Vagina (tissue), 2 donors: Measurements from ENCODE around the gene CAMTA2. TPM values are rescaled to one million over a fixed set of nuclear protein-coding genes. Genes with fewer than 3 reads are reported as not detected.

Source experiments
- DNase-seq, 2 donors: peaks; one replicate each; pipeline ENCODE4 v3.0.0-alpha.2; 2017; ENCODE audit errors: extremely low spot score in 2 of 2
- H3K27ac ChIP-seq: fragments of 200-600 bp; sonication (generic); one replicate; pipeline ENCODE4 v1.5.1; 2019
- H3K27me3 ChIP-seq: fragments of 200-600 bp; sonication (generic); one replicate; pipeline ENCODE4 v1.5.1; 2019
- H3K36me3 ChIP-seq, 2 donors: fragments of 200-600 bp; sonication (generic); one replicate each; pipeline ENCODE4 v1.5.1; 2017 to 2019
- H3K4me1 ChIP-seq: fragments of 200-600 bp; sonication (generic); one replicate; pipeline ENCODE4 v1.5.1; 2019
- H3K4me3 ChIP-seq, 2 donors: fragments of 200-600 bp; sonication (generic); 1 replicate in 1 of 2; 2 replicates in 1 of 2; pipeline ENCODE4 v1.5.1; 2016 to 2019
- H3K9me3 ChIP-seq: fragments of 200-600 bp; sonication (generic); one replicate; pipeline ENCODE4 v1.5.1; 2019
- POLR2A ChIP-seq, 2 donors: fragments of 450-650 bp; IDR thresholded peaks; one replicate each; pipeline ENCODE4 v1.6.1; 2017; ENCODE audit warnings: antibody characterized with exemption in 2 of 2, mild to moderate bottlenecking in 2 of 2, moderate library complexity in 2 of 2
- POLR2AphosphoS5 ChIP-seq, 2 donors: sonication (generic); formaldehyde crosslinking; IDR thresholded peaks; one replicate each; pipeline ENCODE4 v1.9.0; 2017; ENCODE audit warnings: antibody characterized with exemption in 2 of 2, mild to moderate bottlenecking in 2 of 2, low read depth in 1 of 2; ENCODE audit not compliant: insufficient read depth in 1 of 2
- intact Hi-C: fragments of 100-400 bp; cut with DNase I; formaldehyde crosslinking; loops from one replicate; pipeline ENCODE4 v1.15.1; 2023
- total RNA-seq: library from RNA; depleted of rRNA; stranded (reverse); fragments of >200 nt; gene quantifications from one replicate; pipeline ENCODE4 v1.2.3, GENCODE V29; 2016
- TF ChIP-seq, protein P1 (sequence below), 3 experiments: fragments of 450-650 bp in 2 of 3; fragments of 200-600 bp in 1 of 3; sonication (generic) in 1 of 3; IDR thresholded peaks; one replicate each; pipeline ENCODE4 v1.5.1; 2017 to 2019; ENCODE audit warnings: antibody characterized with exemption in 3 of 3, mild to moderate bottlenecking in 2 of 3, moderate library complexity in 2 of 3

Gene CAMTA2
- total RNA-seq, 1 donor from 2014 or later = 36.3 TPM

DNA sequence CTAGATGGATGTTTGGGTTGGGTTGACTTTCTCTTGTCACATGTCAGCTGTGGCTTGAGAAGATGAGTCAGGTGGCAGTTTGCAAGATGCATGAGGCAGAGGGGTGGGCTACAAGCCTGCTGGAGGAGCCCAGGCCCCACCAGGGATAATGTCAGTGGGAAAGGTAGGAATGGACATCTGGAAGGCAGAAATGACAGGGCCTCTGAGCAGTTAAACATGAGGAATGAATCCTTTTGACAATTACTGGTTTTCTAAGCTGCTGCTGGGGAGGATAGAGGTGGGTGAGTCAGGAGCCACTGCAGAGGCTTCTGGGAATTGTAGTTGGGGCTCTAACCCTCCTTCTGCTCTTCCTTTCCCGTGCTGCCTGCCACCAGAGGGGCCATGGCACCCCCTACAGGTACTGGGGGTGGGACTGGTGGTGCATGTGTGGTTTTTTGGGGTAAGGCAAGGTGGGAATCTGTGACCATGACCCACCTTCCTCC lies 32.0 kb upstream of the CAMTA2 start:
- Histone ChIP-seq H3K36me3 (peaks cover 3 to 77% of the 10 kb centered on the region in 2 donors), H3K4me1 (no peaks in the 10 kb centered on the region), H3K27me3 (no peaks in the 10 kb centered on the region), H3K9me3 (no peaks in the 10 kb centered on the region), H3K4me3 (no peak overlapping the region), H3K27ac (no peak overlapping the region)
- no peak for DNase-seq
- intact Hi-C loops = no loop called here
- TF ChIP-seq POLR2AphosphoS5 (IDR thresholded peaks at IDR 0.05; ENCODE audit: insufficient read depth in 1 of 2, low read depth in 1 of 2) = no peak
- TF ChIP-seq, protein P1, sequence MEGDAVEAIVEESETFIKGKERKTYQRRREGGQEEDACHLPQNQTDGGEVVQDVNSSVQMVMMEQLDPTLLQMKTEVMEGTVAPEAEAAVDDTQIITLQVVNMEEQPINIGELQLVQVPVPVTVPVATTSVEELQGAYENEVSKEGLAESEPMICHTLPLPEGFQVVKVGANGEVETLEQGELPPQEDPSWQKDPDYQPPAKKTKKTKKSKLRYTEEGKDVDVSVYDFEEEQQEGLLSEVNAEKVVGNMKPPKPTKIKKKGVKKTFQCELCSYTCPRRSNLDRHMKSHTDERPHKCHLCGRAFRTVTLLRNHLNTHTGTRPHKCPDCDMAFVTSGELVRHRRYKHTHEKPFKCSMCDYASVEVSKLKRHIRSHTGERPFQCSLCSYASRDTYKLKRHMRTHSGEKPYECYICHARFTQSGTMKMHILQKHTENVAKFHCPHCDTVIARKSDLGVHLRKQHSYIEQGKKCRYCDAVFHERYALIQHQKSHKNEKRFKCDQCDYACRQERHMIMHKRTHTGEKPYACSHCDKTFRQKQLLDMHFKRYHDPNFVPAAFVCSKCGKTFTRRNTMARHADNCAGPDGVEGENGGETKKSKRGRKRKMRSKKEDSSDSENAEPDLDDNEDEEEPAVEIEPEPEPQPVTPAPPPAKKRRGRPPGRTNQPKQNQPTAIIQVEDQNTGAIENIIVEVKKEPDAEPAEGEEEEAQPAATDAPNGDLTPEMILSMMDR (IDR thresholded peaks at IDR 0.05) = no peak
- no peak for TF ChIP-seq POLR2A (IDR thresholded peaks at IDR 0.05)

DNA sequence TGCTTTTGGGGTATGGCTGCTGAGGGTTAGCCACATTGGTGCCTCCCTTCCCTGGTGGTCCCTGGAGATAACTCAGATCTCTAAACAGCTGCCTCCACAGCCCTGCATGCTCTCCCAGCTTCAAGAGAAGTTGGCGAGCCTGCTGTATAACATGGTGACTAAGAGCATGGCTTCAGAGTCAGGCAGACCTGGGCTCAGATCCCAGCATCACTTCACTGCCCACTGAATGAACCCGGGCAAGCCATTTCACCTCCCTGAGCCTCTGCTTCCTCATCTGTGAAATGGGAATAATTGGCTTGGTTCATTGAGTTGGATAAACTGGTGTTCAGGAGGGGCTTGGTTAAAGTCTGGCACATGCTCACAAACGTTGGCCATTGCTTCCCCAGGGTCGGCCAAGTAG lies 26.9 kb upstream of the CAMTA2 start:
- intact Hi-C loops = no loop called here
- H3K9me3 ChIP-seq = no peaks in the 10 kb centered on the region
- H3K27me3 ChIP-seq = no peaks in the 10 kb centered on the region
- no peak for DNase-seq
- TF ChIP-seq, protein P1 (IDR thresholded peaks at IDR 0.05) = no peak
- no peak for TF ChIP-seq POLR2A (IDR thresholded peaks at IDR 0.05)
- TF ChIP-seq POLR2AphosphoS5 (IDR thresholded peaks at IDR 0.05; ENCODE audit: insufficient read depth in 1 of 2, low read depth in 1 of 2) = no peak
- H3K4me3 ChIP-seq = no peak overlapping the region
- H3K4me1 ChIP-seq = no peaks in the 10 kb centered on the region
- no peak overlapping the region for H3K27ac ChIP-seq
- H3K36me3 ChIP-seq = peaks cover 3 to 53% of the 10 kb centered on the region in 2 donors

DNA sequence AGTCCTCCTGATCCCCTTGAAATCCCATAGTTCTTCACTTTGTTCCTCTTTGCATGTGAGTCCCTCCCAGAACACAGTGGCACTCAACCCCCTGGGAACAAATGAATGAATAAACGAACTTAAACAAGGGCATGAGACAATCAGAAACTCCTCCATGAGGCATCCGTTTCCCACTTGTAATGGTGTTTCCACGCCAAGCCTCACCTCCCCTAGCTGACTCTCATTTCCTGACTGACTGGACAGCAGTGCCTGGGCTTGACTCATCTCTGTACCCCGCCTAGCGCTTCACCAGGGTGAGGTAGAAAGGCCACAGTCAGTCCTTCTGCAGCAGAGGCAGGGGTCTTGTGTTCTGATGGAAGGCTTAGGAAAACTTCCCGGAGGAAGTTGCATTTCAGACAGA lies 24.5 kb upstream of the CAMTA2 start:
- TF ChIP-seq POLR2A (IDR thresholded peaks at IDR 0.05) = no peak
- no peak for TF ChIP-seq POLR2AphosphoS5 (IDR thresholded peaks at IDR 0.05; ENCODE audit: insufficient read depth in 1 of 2, low read depth in 1 of 2)
- TF ChIP-seq, protein P1 (IDR thresholded peaks at IDR 0.05) = no peak
- Histone ChIP-seq H3K4me3 (no peak overlapping the region), H3K27ac (no peak overlapping the region), H3K27me3 (no peaks in the 10 kb centered on the region), H3K9me3 (no peaks in the 10 kb centered on the region), H3K4me1 (no peaks in the 10 kb centered on the region), H3K36me3 (peaks cover 0 to 67% of the 10 kb centered on the region in 2 donors)
- DNase-seq = no peak
- intact Hi-C loops = no loop called here

DNA sequence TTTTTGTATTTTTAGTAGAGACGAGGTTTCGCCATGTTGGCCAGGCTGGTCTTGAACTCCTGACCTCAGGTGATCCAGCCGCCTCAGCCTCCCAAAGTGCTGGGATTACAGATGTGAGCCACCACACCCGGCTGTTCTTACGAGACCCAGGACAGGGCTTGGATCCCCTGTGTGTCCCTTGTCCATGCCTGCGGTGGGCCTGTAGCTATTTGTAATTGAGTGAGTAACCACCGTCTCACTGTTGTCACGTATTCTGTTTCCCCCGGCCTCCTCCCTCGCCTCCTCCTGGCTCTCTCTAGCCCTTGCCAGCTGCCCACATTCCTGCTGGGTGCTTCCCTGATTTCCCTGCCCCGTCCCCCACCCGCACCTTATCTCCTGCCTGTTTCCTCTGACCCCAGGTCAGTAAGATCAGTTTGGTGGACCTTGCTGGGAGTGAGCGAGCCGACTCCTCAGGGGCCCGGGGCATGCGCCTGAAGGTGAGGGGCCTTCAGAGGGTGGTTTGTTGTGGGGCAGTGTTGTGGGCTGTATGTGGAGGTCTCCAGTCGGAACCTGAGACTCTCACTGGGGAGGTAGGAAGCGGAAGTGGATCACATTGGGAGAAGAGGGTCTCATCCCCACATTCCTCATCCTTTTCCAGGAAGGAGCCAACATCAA lies 15.9 kb upstream of the CAMTA2 start:
- no peak overlapping the region for H3K4me3 ChIP-seq
- H3K36me3 ChIP-seq = peaks cover 0 to 72% of the 10 kb centered on the region in 2 donors
- intact Hi-C loops = no loop called here

More for the DNA sequence above, 15.9 kb upstream of the CAMTA2 start:
- Histone ChIP-seq H3K9me3 (no peaks in the 10 kb centered on the region), H3K27ac (no peak overlapping the region), H3K27me3 (no peaks in the 10 kb centered on the region), H3K4me1 (peaks cover 25% of the 10 kb centered on the region)
- TF ChIP-seq, protein P1 (IDR thresholded peaks at IDR 0.05) = no peak
- no peak for TF ChIP-seq POLR2A (IDR thresholded peaks at IDR 0.05)
- no peak for TF ChIP-seq POLR2AphosphoS5 (IDR thresholded peaks at IDR 0.05; ENCODE audit: insufficient read depth in 1 of 2, low read depth in 1 of 2)
- no peak for DNase-seq
